B cell (primary cell): ENCODE measurements around the gene SNX11.

Experiments
- CTCF ChIP-seq: fragments of 200-600 bp; IDR thresholded peaks from one replicate; pipeline ENCODE4 v1.8.0; 2022; ENCODE audit warnings: antibody characterized with exemption, mild to moderate bottlenecking
- EZH2 ChIP-seq: IDR thresholded peaks from 2 replicates; pipeline ENCODE4 v1.6.1; 2012; ENCODE audit warnings: borderline replicate concordance, low read depth, mild to moderate bottlenecking, moderate library complexity, low read length; ENCODE audit not compliant: insufficient read depth, poor library complexity, severe bottlenecking

GRCh38 chr17:48122665-48123045 lies 15.1 kb downstream of the SNX11 start:
- TF ChIP-seq CTCF (no peak), EZH2 (no peak)
